WTC11 (cell line): ENCODE measurements around the gene WDR5B. TPM values are rescaled to one million over a fixed set of nuclear protein-coding genes. Genes with fewer than 3 reads are reported as not detected.

ENCODE experiments used
- ATAC-seq: fragments of 200-7000 bp; cut with Tn5 transposase; 2 replicates; pipeline ENCODE4 v1.10.0; 2021; ENCODE audit warnings: mild to moderate bottlenecking, moderate library complexity
- CTCF ChIA-PET: fragments of 300-600 bp; sonication (Branson Sonifier 250); formaldehyde crosslinking; loops from one replicate; lab custom pipeline; 2021; ENCODE audit warnings: antibody characterized with exemption; lab: Charles Lee
- POLR2A ChIA-PET: fragments of 350-600 bp; sonication (Branson Sonifier 250); formaldehyde crosslinking; loops from one replicate; lab custom pipeline; 2021; ENCODE audit warnings: antibody characterized with exemption; lab: Charles Lee
- DNase-seq: peaks from one replicate; pipeline ENCODE4 v3.0.0; 2021; ENCODE audit warnings: low spot score
- H3K27ac Mint-ChIP-seq: 2 replicates; pipeline ENCODE4 v1.8.0; 2021; ENCODE audit warnings: mixed read lengths
- H3K27me3 Mint-ChIP-seq: 2 replicates; pipeline ENCODE4 v1.8.0; 2021; ENCODE audit warnings: low read depth, mild to moderate bottlenecking, moderate library complexity, mixed read lengths
- H3K36me3 Mint-ChIP-seq: 2 replicates; pipeline ENCODE4 v1.8.0; 2021; ENCODE audit warnings: mixed read lengths
- H3K4me1 Mint-ChIP-seq: 2 replicates; pipeline ENCODE4 v1.8.0; 2022; ENCODE audit warnings: mixed read lengths
- H3K4me3 Mint-ChIP-seq: 2 replicates; pipeline ENCODE4 v1.8.0; 2021; ENCODE audit warnings: mild to moderate bottlenecking, moderate library complexity, mixed read lengths
- H3K9me3 Mint-ChIP-seq: 2 replicates; pipeline ENCODE4 v1.8.0; 2021; ENCODE audit warnings: mixed read lengths
- ELF4 ChIP-seq: sonication (generic); formaldehyde crosslinking; IDR thresholded peaks from 2 replicates; pipeline ENCODE4 v1.8.1; 2022; ENCODE audit warnings: low read depth, mild to moderate bottlenecking, moderate library complexity, missing genetic modification reagents
- ERG ChIP-seq: fragments of 250-450 bp; sonication (Bioruptor Pico); IDR thresholded peaks from 2 replicates; pipeline ENCODE4 v1.8.0; 2021; ENCODE audit warnings: mild to moderate bottlenecking
- ETV6 ChIP-seq: sonication (generic); formaldehyde crosslinking; IDR thresholded peaks from 2 replicates; pipeline ENCODE4 v1.8.1; 2022; ENCODE audit warnings: mild to moderate bottlenecking, missing genetic modification reagents
- GRHL2 ChIP-seq: fragments of 250-450 bp; sonication (Bioruptor Pico); IDR thresholded peaks from 2 replicates; pipeline ENCODE4 v1.8.0; 2022; ENCODE audit warnings: mild to moderate bottlenecking, moderate library complexity; ENCODE audit not compliant: insufficient replicate concordance, severe bottlenecking
- PREB ChIP-seq: sonication (generic); formaldehyde crosslinking; IDR thresholded peaks from 2 replicates; pipeline ENCODE4 v1.8.1; 2022; ENCODE audit warnings: mild to moderate bottlenecking, missing genetic modification reagents, moderate library complexity, borderline replicate concordance
- SP1 ChIP-seq: sonication (generic); formaldehyde crosslinking; conservative IDR thresholded peaks from 2 replicates; pipeline ENCODE4 v1.8.1; 2022; ENCODE audit warnings: missing genetic modification reagents
- USF2 ChIP-seq: sonication (generic); formaldehyde crosslinking; IDR thresholded peaks from 2 replicates; pipeline ENCODE4 v1.8.1; 2023; ENCODE audit warnings: mild to moderate bottlenecking, missing genetic modification reagents, moderate library complexity
- ZNF219 ChIP-seq: sonication (generic); formaldehyde crosslinking; IDR thresholded peaks from 2 replicates; pipeline ENCODE4 v1.8.0; 2023; ENCODE audit warnings: missing genetic modification reagents, mild to moderate bottlenecking, borderline replicate concordance
- ZNF281 ChIP-seq: sonication (generic); formaldehyde crosslinking; IDR thresholded peaks from 2 replicates; pipeline ENCODE4 v1.8.0; 2023; ENCODE audit warnings: mild to moderate bottlenecking, missing genetic modification reagents
- ZNF423 ChIP-seq: fragments of 250-450 bp; sonication (Bioruptor Pico); IDR thresholded peaks from 2 replicates; pipeline ENCODE4 v2.1.2; 2022; ENCODE audit warnings: mild to moderate bottlenecking, moderate library complexity
- ZSCAN18 ChIP-seq: fragments of 250-450 bp; sonication (Bioruptor Pico); IDR thresholded peaks from 2 replicates; pipeline ENCODE4 v2.1.2; 2022; ENCODE audit warnings: mild to moderate bottlenecking, moderate library complexity
- total RNA-seq: library from RNA; stranded (reverse); gene quantifications from 3 replicates; pipeline ENCODE4 v1.2.3, GENCODE V29; 2021
- TF ChIP-seq, protein P1 (sequence below): fragments of 250-450 bp; sonication (Bioruptor Pico); IDR thresholded peaks from 2 replicates; pipeline ENCODE4 v1.9.0; 2021; ENCODE audit warnings: mild to moderate bottlenecking
- TF ChIP-seq, protein P2 (sequence below): sonication (generic); formaldehyde crosslinking; IDR thresholded peaks from 2 replicates; pipeline ENCODE4 v1.8.0; 2022; ENCODE audit warnings: mild to moderate bottlenecking, missing genetic modification reagents

The WDR5B gene
- total RNA-seq, 1 experiment from 2014 or later, result 2.8 TPM

DNA sequence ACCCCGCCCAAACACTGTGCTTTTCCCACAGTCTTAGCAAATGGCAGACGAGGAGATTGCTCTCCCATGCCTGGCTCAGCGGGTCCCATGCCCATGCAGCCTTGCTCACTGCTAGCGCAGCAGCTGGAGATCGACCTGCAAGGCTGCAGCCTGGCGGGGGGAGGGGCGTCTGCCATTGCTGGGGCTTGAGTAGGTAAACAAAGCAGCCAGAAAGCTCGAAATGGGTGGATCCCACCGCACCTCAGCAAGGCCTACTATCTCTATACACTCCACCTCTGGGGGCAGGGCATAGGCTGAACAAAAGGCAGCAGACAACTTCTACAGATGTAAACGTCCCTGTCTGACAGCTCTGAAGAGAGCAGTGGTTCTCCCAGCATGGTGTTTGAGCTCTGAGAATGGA, 27.2 kb upstream of the WDR5B start (continued):
- TF ChIP-seq, protein P1, sequence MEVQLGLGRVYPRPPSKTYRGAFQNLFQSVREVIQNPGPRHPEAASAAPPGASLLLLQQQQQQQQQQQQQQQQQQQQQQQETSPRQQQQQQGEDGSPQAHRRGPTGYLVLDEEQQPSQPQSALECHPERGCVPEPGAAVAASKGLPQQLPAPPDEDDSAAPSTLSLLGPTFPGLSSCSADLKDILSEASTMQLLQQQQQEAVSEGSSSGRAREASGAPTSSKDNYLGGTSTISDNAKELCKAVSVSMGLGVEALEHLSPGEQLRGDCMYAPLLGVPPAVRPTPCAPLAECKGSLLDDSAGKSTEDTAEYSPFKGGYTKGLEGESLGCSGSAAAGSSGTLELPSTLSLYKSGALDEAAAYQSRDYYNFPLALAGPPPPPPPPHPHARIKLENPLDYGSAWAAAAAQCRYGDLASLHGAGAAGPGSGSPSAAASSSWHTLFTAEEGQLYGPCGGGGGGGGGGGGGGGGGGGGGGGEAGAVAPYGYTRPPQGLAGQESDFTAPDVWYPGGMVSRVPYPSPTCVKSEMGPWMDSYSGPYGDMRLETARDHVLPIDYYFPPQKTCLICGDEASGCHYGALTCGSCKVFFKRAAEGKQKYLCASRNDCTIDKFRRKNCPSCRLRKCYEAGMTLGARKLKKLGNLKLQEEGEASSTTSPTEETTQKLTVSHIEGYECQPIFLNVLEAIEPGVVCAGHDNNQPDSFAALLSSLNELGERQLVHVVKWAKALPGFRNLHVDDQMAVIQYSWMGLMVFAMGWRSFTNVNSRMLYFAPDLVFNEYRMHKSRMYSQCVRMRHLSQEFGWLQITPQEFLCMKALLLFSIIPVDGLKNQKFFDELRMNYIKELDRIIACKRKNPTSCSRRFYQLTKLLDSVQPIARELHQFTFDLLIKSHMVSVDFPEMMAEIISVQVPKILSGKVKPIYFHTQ (CRISPR knock-in tag), result no peak
- TF ChIP-seq PREB (no peak), ERG (CRISPR knock-in tag) (no peak), SP1 (peak; percentile 41; the same call in 1 of the 2 replicates), GRHL2 (CRISPR knock-in tag) (no peak), ZNF219 (CRISPR knock-in tag) (no peak), ZNF423 (peak; percentile 32; the same call in 1 of the 2 replicates), ZSCAN18 (no peak), USF2 (CRISPR knock-in tag) (no peak)
- TF ChIP-seq, protein P2, sequence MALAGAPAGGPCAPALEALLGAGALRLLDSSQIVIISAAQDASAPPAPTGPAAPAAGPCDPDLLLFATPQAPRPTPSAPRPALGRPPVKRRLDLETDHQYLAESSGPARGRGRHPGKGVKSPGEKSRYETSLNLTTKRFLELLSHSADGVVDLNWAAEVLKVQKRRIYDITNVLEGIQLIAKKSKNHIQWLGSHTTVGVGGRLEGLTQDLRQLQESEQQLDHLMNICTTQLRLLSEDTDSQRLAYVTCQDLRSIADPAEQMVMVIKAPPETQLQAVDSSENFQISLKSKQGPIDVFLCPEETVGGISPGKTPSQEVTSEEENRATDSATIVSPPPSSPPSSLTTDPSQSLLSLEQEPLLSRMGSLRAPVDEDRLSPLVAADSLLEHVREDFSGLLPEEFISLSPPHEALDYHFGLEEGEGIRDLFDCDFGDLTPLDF (CRISPR knock-in tag), result no peak

DNA sequence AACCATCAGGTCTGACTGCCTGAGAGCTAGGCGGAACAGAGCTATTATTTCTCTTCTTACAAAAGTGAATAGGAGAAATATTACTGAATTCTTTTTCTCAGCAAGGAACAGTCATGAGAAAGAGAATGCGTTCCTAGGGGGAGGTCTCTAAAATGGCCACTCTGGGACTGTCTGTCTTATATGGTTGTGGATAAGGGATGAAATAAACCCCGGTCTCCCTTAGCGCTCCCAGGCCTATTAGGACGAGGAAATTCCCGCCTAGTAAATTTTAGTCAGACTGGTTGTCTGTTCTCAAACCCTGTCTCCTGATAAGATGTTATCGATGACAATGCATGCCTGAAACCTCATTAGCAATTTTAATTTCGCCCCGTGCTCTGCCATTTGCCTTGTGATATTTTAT, 20.1 kb upstream of the WDR5B start:
- peaks cover 80% of the 10 kb centered on the region for H3K36me3 Mint-ChIP-seq

More for the DNA sequence above, 20.1 kb upstream of the WDR5B start:
- Mint-ChIP-seq H3K9me3 (peaks cover 26% of the 10 kb centered on the region), H3K27ac (no peak overlapping the region), H3K4me3 (no peak overlapping the region), H3K27me3 (no peaks in the 10 kb centered on the region), H3K4me1 (no peaks in the 10 kb centered on the region)
- no peak for ATAC-seq
- ChIA-PET CTCF (no interaction called here), POLR2A (no interaction called here)
- TF ChIP-seq ELF4 (CRISPR knock-in tag) (no peak), ETV6 (CRISPR knock-in tag) (no peak), USF2 (CRISPR knock-in tag) (no peak), ZNF281 (CRISPR knock-in tag) (no peak)
- DNase-seq, result no peak
